H9 (cell line): ENCODE results near the gene GALNT2. TPM values are rescaled to one million over a fixed set of nuclear protein-coding genes. Genes with fewer than 3 reads are reported as not detected.

Source experiments
- DNase-seq: peaks from one replicate; pipeline ENCODE4 v3.0.0-alpha.2; 2017
- H2AFZ ChIP-seq: one replicate; pipeline ENCODE4 v1.6.1; 2013; ENCODE audit warnings: mild to moderate bottlenecking, low read length, control low read depth, moderate library complexity
- H2AK5ac ChIP-seq: 2 replicates; pipeline ENCODE4 v1.6.1; 2013; ENCODE audit warnings: low read length, control low read depth, mixed read lengths; ENCODE audit not compliant: insufficient read length
- H2BK120ac ChIP-seq: one replicate; pipeline ENCODE4 v1.6.1; 2013; ENCODE audit warnings: low read depth, mild to moderate bottlenecking, low read length, control low read depth, inconsistent platforms; ENCODE audit not compliant: poor library complexity, severe bottlenecking
- H2BK12ac ChIP-seq: 2 replicates; pipeline ENCODE4 v1.6.1; 2013; ENCODE audit warnings: low read length, control low read depth, mixed read lengths, low read depth; ENCODE audit not compliant: insufficient read length
- H2BK15ac ChIP-seq: 2 replicates; pipeline ENCODE4 v1.6.1; 2013; ENCODE audit warnings: low read depth, low read length, control low read depth
- H2BK20ac ChIP-seq: one replicate; pipeline ENCODE4 v1.6.1; 2013; ENCODE audit warnings: low read depth, mild to moderate bottlenecking, low read length, control low read depth, inconsistent platforms; ENCODE audit not compliant: poor library complexity, severe bottlenecking
- H2BK5ac ChIP-seq: 2 replicates; pipeline ENCODE4 v1.6.1; 2013; ENCODE audit warnings: low read length, control low read depth, mixed read lengths; ENCODE audit not compliant: insufficient read length
- H3K14ac ChIP-seq: 2 replicates; pipeline ENCODE4 v1.6.1; 2013; ENCODE audit warnings: low read length, control low read depth; ENCODE audit not compliant: insufficient read depth
- H3K18ac ChIP-seq: 2 replicates; pipeline ENCODE4 v1.6.1; 2013; ENCODE audit warnings: low read depth, mild to moderate bottlenecking, mixed read lengths, low read length, control low read depth; ENCODE audit not compliant: insufficient read length
- H3K23ac ChIP-seq: 2 replicates; pipeline ENCODE4 v1.6.1; 2013; ENCODE audit warnings: low read length, control low read depth, mixed read lengths, low read depth; ENCODE audit not compliant: insufficient read length
- H3K23me2 ChIP-seq: 2 replicates; pipeline ENCODE4 v1.6.1; 2013; ENCODE audit warnings: low read depth, mild to moderate bottlenecking, mixed read lengths, low read length, control low read depth; ENCODE audit not compliant: insufficient read length, poor library complexity, severe bottlenecking
- H3K27ac ChIP-seq: 2 replicates; pipeline ENCODE4 v1.5.1; 2013; ENCODE audit warnings: low read length, control low read depth, mixed read lengths, low read depth; ENCODE audit not compliant: insufficient read length
- H3K27me3 ChIP-seq: 2 replicates; pipeline ENCODE4 v1.6.1; 2013; ENCODE audit warnings: low read length, control low read depth, inconsistent platforms; ENCODE audit not compliant: insufficient read depth
- H3K4ac ChIP-seq: 2 replicates; pipeline ENCODE4 v1.6.1; 2013; ENCODE audit warnings: low read depth, mild to moderate bottlenecking, control low read depth, inconsistent platforms, low read length, moderate library complexity
- H3K4me1 ChIP-seq: 2 replicates; pipeline ENCODE4 v1.6.1; 2013; ENCODE audit warnings: low read length, control low read depth, inconsistent platforms; ENCODE audit not compliant: insufficient read depth
- H3K4me2 ChIP-seq: 2 replicates; pipeline ENCODE4 v1.6.1; 2013; ENCODE audit warnings: low read length, control low read depth, mixed read lengths; ENCODE audit not compliant: insufficient read length, insufficient read depth
- H3K56ac ChIP-seq: 2 replicates; pipeline ENCODE4 v1.6.1; 2013; ENCODE audit warnings: low read depth, mild to moderate bottlenecking, mixed read lengths, low read length, control low read depth; ENCODE audit not compliant: insufficient read length
- H3K79me1 ChIP-seq: 2 replicates; pipeline ENCODE4 v1.6.1; 2013; ENCODE audit warnings: low read depth, mild to moderate bottlenecking, moderate library complexity, low read length, control low read depth, inconsistent platforms; ENCODE audit not compliant: insufficient read depth, poor library complexity, severe bottlenecking
- H3K79me2 ChIP-seq: 2 replicates; pipeline ENCODE4 v1.6.1; 2013; ENCODE audit warnings: low read length, control low read depth, inconsistent platforms; ENCODE audit not compliant: insufficient read depth
- H3K9ac ChIP-seq: 2 replicates; pipeline ENCODE4 v1.6.1; 2013; ENCODE audit warnings: low read length, control low read depth, mixed read lengths; ENCODE audit not compliant: insufficient read length; ENCODE audit errors: extremely low read depth
- H3K9me3 ChIP-seq: one replicate; pipeline ENCODE4 v1.6.1; 2013; ENCODE audit warnings: low read depth, low read length, inconsistent platforms; ENCODE audit not compliant: control insufficient read depth
- H3T11ph ChIP-seq: one replicate; pipeline ENCODE4 v1.6.1; 2013; ENCODE audit warnings: mild to moderate bottlenecking, low read length, control low read depth, inconsistent platforms
- H4K20me1 ChIP-seq: one replicate; pipeline ENCODE4 v1.6.1; 2013; ENCODE audit not compliant: control insufficient read depth, insufficient read length, insufficient read depth
- H4K5ac ChIP-seq: 2 replicates; pipeline ENCODE4 v1.6.1; 2013; ENCODE audit warnings: low read depth, mild to moderate bottlenecking, mixed read lengths, low read length, control low read depth; ENCODE audit not compliant: insufficient read length
- H4K8ac ChIP-seq: replicated peaks from 2 replicates; pipeline ENCODE4 v1.6.1; 2013; ENCODE audit warnings: low read length, control low read depth, mixed read lengths, low read depth; ENCODE audit not compliant: insufficient read length
- H4K91ac ChIP-seq: 2 replicates; pipeline ENCODE4 v1.6.1; 2013; ENCODE audit warnings: low read depth, mild to moderate bottlenecking, moderate library complexity, mixed read lengths, low read length, control low read depth; ENCODE audit not compliant: insufficient read length
- H3K27ac Mint-ChIP-seq, 3 experiments: 2 replicates in 2 of 3; 3 replicates in 1 of 3; pipeline ENCODE4 v1.8.0; 2020 to 2021; ENCODE audit warnings: mixed read lengths in 3 of 3, mild to moderate bottlenecking in 1 of 3, moderate library complexity in 1 of 3
- H3K27me3 Mint-ChIP-seq: 2 replicates; pipeline ENCODE4 v1.8.0; 2021; ENCODE audit warnings: low read depth, mild to moderate bottlenecking, moderate library complexity, mixed read lengths
- H3K36me3 Mint-ChIP-seq, 3 experiments: 2 replicates in 2 of 3; 3 replicates in 1 of 3; pipeline ENCODE4 v1.8.0; 2020 to 2021; ENCODE audit warnings: low read depth in 3 of 3, mixed read lengths in 3 of 3; ENCODE audit not compliant: insufficient read depth in 1 of 3
- H3K4me1 Mint-ChIP-seq, 2 experiments: 2 replicates each; pipeline ENCODE4 v1.8.0; 2020; ENCODE audit warnings: mixed read lengths in 2 of 2
- H3K4me3 Mint-ChIP-seq, 2 experiments: 2 replicates in 1 of 2; 3 replicates in 1 of 2; pipeline ENCODE4 v1.8.0; 2020 to 2021; ENCODE audit warnings: mild to moderate bottlenecking in 2 of 2, mixed read lengths in 2 of 2, moderate library complexity in 1 of 2
- H3K9me3 Mint-ChIP-seq, 2 experiments: 2 replicates in 1 of 2; 3 replicates in 1 of 2; pipeline ENCODE4 v1.8.0; 2020; ENCODE audit warnings: mild to moderate bottlenecking in 2 of 2, mixed read lengths in 2 of 2, moderate library complexity in 1 of 2
- WGBS: extraction: QIAGEN DNeasy Blood & Tissue Kit; methylation state at CpG from one replicate; pipeline ENCODE4 v1.1.7; 2013; ENCODE audit warnings: missing lambda C conversion rate, low lambda C conversion rate, mixed read lengths; ENCODE audit not compliant: insufficient read length; ENCODE audit errors: extremely low coverage; 5-methylcytosine and 5-hydroxymethylcytosine counted together
- total RNA-seq: library from RNA; stranded (reverse); gene quantifications from 2 replicates; pipeline ENCODE4 v1.2.1, GENCODE V29; 2021
- TF ChIP-seq, protein P1 (sequence below): fragments of 200-600 bp; sonication (generic); conservative IDR thresholded peaks from 3 replicates; pipeline ENCODE4 v1.8.0; 2021; ENCODE audit warnings: antibody characterized with exemption, mild to moderate bottlenecking

The GALNT2 gene
- total RNA-seq, 1 experiment from 2014 or later, result 57.6 TPM

- Histone ChIP-seq H4K20me1 (no peaks in the 10 kb centered on the region), H3K79me1 (no peaks in the 10 kb centered on the region), H3K27ac (no peak overlapping the region), H4K8ac (no peak overlapping the region), H3K9ac (no peak overlapping the region), H2BK12ac (no peak overlapping the region), H3K27me3 (no peaks in the 10 kb centered on the region), H2BK120ac (no peak overlapping the region), H3K4ac (no peak overlapping the region), H3K23ac (no peak overlapping the region), H4K5ac (no peak overlapping the region), H3K9me3 (no peaks in the 10 kb centered on the region), H3K79me2 (peaks cover 5% of the 10 kb centered on the region; the same call in 1 of the 2 replicates), H3T11ph (no peak overlapping the region), H3K4me1 (peaks cover 15% of the 10 kb centered on the region; the same call in 1 of the 2 replicates), H2AK5ac (no peak overlapping the region), H3K18ac (no peak overlapping the region), H3K14ac (no peak overlapping the region), H3K23me2 (no peaks in the 10 kb centered on the region), H2BK20ac (no peak overlapping the region), H4K91ac (no peak overlapping the region), H2AFZ (no peak overlapping the region), H2BK15ac (no peak overlapping the region), H3K56ac (no peak overlapping the region), H2BK5ac (no peak overlapping the region), H3K4me2 (no peak overlapping the region)
- Mint-ChIP-seq H3K9me3 (no peaks in the 10 kb centered on the region), H3K36me3 (peaks cover 8 to 20% (median 11%) of the 10 kb centered on the region in 3 experiments; a peak in 4 of 7 replicates), H3K4me1 (peaks cover 40 to 55% of the 10 kb centered on the region in 2 experiments), H3K27ac (peak overlapping the region in 2 of 3 experiments; percentile 24 to 85; a peak in 3 of 7 replicates), H3K27me3 (no peaks in the 10 kb centered on the region), H3K4me3 (peak overlapping the region in 1 of 2 experiments; percentile 30; a peak in 2 of 5 replicates)
- WGBS, result no CpG with 5 or more reads among the region's 4 CpGs
- TF ChIP-seq, protein P1, sequence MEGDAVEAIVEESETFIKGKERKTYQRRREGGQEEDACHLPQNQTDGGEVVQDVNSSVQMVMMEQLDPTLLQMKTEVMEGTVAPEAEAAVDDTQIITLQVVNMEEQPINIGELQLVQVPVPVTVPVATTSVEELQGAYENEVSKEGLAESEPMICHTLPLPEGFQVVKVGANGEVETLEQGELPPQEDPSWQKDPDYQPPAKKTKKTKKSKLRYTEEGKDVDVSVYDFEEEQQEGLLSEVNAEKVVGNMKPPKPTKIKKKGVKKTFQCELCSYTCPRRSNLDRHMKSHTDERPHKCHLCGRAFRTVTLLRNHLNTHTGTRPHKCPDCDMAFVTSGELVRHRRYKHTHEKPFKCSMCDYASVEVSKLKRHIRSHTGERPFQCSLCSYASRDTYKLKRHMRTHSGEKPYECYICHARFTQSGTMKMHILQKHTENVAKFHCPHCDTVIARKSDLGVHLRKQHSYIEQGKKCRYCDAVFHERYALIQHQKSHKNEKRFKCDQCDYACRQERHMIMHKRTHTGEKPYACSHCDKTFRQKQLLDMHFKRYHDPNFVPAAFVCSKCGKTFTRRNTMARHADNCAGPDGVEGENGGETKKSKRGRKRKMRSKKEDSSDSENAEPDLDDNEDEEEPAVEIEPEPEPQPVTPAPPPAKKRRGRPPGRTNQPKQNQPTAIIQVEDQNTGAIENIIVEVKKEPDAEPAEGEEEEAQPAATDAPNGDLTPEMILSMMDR, result no peak
- no peak for DNase-seq
These were observed 46.2 kb downstream of the GALNT2 start for GRCh38 chr1:230113235-230113592.
